ENCODE measurements around the gene MNT.

MNT gene

GRCh38 chr17:2378905-2379304 is 22.0 kb downstream of the MNT start:
- DNase-seq, result no peak

- no peak for DNase-seq
These were observed 23.2 kb downstream of the MNT start for GRCh38 chr17:2377659-2378058.

- no peak for DNase-seq
These were observed 24.8 kb downstream of the MNT start for GRCh38 chr17:2376107-2376506.

- DNase-seq, result no peak
These were observed 25.5 kb downstream of the MNT start for GRCh38 chr17:2375406-2375805.

- DNase-seq, result no peak
These were observed 26.1 kb downstream of the MNT start for GRCh38 chr17:2374549-2375285.

GRCh38 chr17:2373179-2373578 is 27.7 kb downstream of the MNT start:
- DNase-seq, result no peak

GRCh38 chr17:2372681-2373080 is 28.2 kb downstream of the MNT start:
- DNase-seq, result no peak

- DNase-seq, result no peak
These were observed 28.7 kb downstream of the MNT start for GRCh38 chr17:2372180-2372579.

GRCh38 chr17:2371183-2372130 is 29.4 kb downstream of the MNT start:
- DNase-seq, result no peak

GRCh38 chr17:2370211-2370589 is 30.7 kb downstream of the MNT start:
- DNase-seq, result no peak

- no peak for DNase-seq
These were observed 31.2 kb downstream of the MNT start for GRCh38 chr17:2369551-2370210.

GRCh38 chr17:2369039-2369438 is 31.8 kb downstream of the MNT start:
- no peak for DNase-seq

GRCh38 chr17:2368359-2368758 is 32.5 kb downstream of the MNT start:
- DNase-seq, result no peak

GRCh38 chr17:2366747-2367494 is 33.9 kb downstream of the MNT start:
- DNase-seq, result no peak

GRCh38 chr17:2365132-2365531 is 35.7 kb downstream of the MNT start:
- no peak for DNase-seq

- no peak for DNase-seq
These were observed 36.1 kb downstream of the MNT start for GRCh38 chr17:2364763-2365116.

- DNase-seq, result no peak
These were observed 36.8 kb downstream of the MNT start for GRCh38 chr17:2363851-2364762.

- DNase-seq, result no peak
These were observed 37.5 kb downstream of the MNT start for GRCh38 chr17:2363318-2363717.

- no peak for DNase-seq
These were observed 38.0 kb downstream of the MNT start for GRCh38 chr17:2362881-2363280.

- DNase-seq, result no peak
These were observed 38.4 kb downstream of the MNT start for GRCh38 chr17:2362416-2362815.

GRCh38 chr17:2362016-2362415 is 38.8 kb downstream of the MNT start:
- DNase-seq, result no peak

All from activated T-cell treated with anti-CD3 and anti-CD28 coated beads, Interleukin-2, amount 50 U/mL, for 1 hour (primary cell).